ENCODE results near the gene MALAT1. TPM values are rescaled to one million over a fixed set of nuclear protein-coding genes. Genes with fewer than 3 reads are reported as not detected.

MALAT1 gene
- 47.0 to 89.3 TPM (median 68.8 TPM) in 5 replicates for total RNA-seq (2022; extraction: Qiagen RNA extraction)

DNA sequence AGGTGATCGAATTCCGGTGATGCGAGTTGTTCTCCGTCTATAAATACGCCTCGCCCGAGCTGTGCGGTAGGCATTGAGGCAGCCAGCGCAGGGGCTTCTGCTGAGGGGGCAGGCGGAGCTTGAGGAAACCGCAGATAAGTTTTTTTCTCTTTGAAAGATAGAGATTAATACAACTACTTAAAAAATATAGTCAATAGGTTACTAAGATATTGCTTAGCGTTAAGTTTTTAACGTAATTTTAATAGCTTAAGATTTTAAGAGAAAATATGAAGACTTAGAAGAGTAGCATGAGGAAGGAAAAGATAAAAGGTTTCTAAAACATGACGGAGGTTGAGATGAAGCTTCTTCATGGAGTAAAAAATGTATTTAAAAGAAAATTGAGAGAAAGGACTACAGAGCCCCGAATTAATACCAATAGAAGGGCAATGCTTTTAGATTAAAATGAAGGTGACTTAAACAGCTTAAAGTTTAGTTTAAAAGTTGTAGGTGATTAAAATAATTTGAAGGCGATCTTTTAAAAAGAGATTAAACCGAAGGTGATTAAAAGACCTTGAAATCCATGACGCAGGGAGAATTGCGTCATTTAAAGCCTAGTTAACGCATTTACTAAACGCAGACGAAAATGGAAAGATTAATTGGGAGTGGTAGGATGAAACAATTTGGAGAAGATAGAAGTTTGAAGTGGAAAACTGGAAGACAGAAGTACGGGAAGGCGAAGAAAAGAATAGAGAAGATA is at the start of gene MALAT1:
MALAT1 (plus strand) TSS at position 69 of the 736 bp plus-strand sequence.

DNA sequence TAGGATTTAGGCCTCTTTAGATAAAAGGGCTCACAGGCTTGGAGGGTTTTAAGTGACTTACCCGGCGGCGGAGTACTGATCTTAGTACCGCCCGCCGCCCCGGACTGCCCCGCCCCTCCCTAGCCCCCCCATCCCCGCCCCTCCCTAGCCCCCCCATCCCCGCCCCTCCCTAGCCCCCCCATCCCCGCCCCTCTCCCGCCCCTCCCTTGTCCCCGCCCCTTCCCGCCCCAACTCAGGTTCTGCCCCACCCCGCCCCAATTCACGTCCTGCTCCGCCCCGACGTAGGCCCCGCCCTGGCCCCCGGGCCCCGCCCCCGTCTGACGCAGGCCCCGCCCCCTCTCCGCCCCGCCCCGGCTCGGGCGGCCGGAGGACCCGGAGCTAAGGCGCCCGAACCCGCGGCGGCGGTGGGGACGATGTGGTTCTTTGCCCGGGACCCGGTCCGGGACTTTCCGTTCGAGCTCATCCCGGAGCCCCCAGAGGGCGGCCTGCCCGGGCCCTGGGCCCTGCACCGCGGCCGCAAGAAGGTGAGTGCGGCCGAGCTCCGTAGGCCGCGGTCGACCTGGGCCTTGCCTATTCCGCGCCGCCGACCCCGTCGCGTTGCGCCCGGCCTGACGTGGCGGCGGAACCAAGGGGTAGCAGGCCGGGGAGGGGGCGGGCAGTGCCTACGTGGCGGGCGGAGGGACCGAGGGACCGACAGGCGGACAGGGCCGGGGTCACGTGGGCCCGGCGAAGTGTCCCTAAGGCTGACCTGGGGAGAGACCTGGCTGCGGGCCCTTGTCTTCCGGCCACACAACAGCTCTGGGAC is 26.1 kb downstream of the MALAT1 start, which contains the start of gene SCYL1:
SCYL1 (plus strand) TSS at position 343 of the 805 bp plus-strand sequence; CDS start at position 414, 71 bp downstream.

Other genes starting within 250 kb of the MALAT1 start
- 12.0 to 15.3 TPM (median 13.3 TPM) in 5 replicates for gene POLA2, start 237.1 kb upstream of the MALAT1 start, total RNA-seq (2022; extraction: Qiagen RNA extraction)
- gene CDC42EP2, start 184.2 kb upstream of the MALAT1 start, total RNA-seq (2022; extraction: Qiagen RNA extraction) = 16.1 to 22.5 TPM (median 19.6 TPM) in 5 replicates
- gene DPF2, start 165.2 kb upstream of the MALAT1 start, total RNA-seq (2022; extraction: Qiagen RNA extraction) = 38.8 to 42.8 TPM (median 42.2 TPM) in 5 replicates
- gene TIGD3, start 144.3 kb upstream of the MALAT1 start, total RNA-seq (2022; extraction: Qiagen RNA extraction) = 0.80 to 1.2 TPM (median 1.0 TPM) in 5 replicates
- 10.7 to 16.6 TPM (median 15.4 TPM) in 5 replicates for gene SLC25A45, start 116.4 kb upstream of the MALAT1 start, total RNA-seq (2022; extraction: Qiagen RNA extraction)
- 34.3 to 52.8 TPM (median 49.7 TPM) in 5 replicates for gene FRMD8, start 112.4 kb upstream of the MALAT1 start, total RNA-seq (2022; extraction: Qiagen RNA extraction)
- gene NEAT1, start 76.2 kb upstream of the MALAT1 start, total RNA-seq (2022; extraction: Qiagen RNA extraction) = 91.2 to 211 TPM (median 154 TPM) in 5 replicates
- 42.4 to 62.3 TPM (median 60.2 TPM) in 5 replicates for gene SCYL1, start 26.0 kb downstream of the MALAT1 start, total RNA-seq (2022; extraction: Qiagen RNA extraction)
- gene LTBP3, start 59.3 kb downstream of the MALAT1 start, total RNA-seq (2022; extraction: Qiagen RNA extraction) = 67.3 to 123 TPM (median 91.4 TPM) in 5 replicates
- 67.2 to 80.5 TPM (median 71.2 TPM) in 5 replicates for gene ZNRD2, start 71.4 kb downstream of the MALAT1 start, total RNA-seq (2022; extraction: Qiagen RNA extraction)
- gene FAM89B, start 73.5 kb downstream of the MALAT1 start, total RNA-seq (2022; extraction: Qiagen RNA extraction) = 24.8 to 42.2 TPM (median 34.4 TPM) in 5 replicates
- gene EHBP1L1, start 77.0 kb downstream of the MALAT1 start, total RNA-seq (2022; extraction: Qiagen RNA extraction) = 20.8 to 32.9 TPM (median 28.8 TPM) in 5 replicates
- 0.21 to 0.59 TPM (median 0.45 TPM) in 5 replicates for gene KCNK7, start 96.8 kb downstream of the MALAT1 start, total RNA-seq (2022; extraction: Qiagen RNA extraction)
- 39.9 to 50.8 TPM (median 46.4 TPM) in 5 replicates for gene MAP3K11, start 115.2 kb downstream of the MALAT1 start, total RNA-seq (2022; extraction: Qiagen RNA extraction)
- gene PCNX3, start 116.7 kb downstream of the MALAT1 start, total RNA-seq (2022; extraction: Qiagen RNA extraction) = 22.5 to 37.8 TPM (median 36.0 TPM) in 5 replicates
- gene SIPA1, start 139.1 kb downstream of the MALAT1 start, total RNA-seq (2022; extraction: Qiagen RNA extraction) = 9.4 to 16.4 TPM (median 15.6 TPM) in 5 replicates
- gene RELA, start 163.9 kb downstream of the MALAT1 start, total RNA-seq (2022; extraction: Qiagen RNA extraction) = 58.7 to 77.6 TPM (median 77.2 TPM) in 5 replicates
- gene KAT5, start 213.2 kb downstream of the MALAT1 start, total RNA-seq (2022; extraction: Qiagen RNA extraction) = 43.0 to 54.7 TPM (median 52.9 TPM) in 5 replicates
- gene RNASEH2C, start 221.8 kb downstream of the MALAT1 start, total RNA-seq (2022; extraction: Qiagen RNA extraction) = 22.8 to 46.0 TPM (median 44.1 TPM) in 5 replicates